Activated naive CD4-positive, alpha-beta T cell (primary cell): ENCODE data around the gene TTC12.
A peak's percentile ranks its signal among the peaks of the same experiment; 100 is the strongest.
"Not testable (repeated sequence)": the region's sequence is repeated elsewhere in the genome, so short reads cannot be mapped to it uniquely, and the experiment has no call there.

Experiments
- DNase-seq, 4 experiments: peaks; one replicate each; lab custom pipeline; 2025; lab: John Stamatoyannopoulos, UW

Gene TTC12

DNA sequence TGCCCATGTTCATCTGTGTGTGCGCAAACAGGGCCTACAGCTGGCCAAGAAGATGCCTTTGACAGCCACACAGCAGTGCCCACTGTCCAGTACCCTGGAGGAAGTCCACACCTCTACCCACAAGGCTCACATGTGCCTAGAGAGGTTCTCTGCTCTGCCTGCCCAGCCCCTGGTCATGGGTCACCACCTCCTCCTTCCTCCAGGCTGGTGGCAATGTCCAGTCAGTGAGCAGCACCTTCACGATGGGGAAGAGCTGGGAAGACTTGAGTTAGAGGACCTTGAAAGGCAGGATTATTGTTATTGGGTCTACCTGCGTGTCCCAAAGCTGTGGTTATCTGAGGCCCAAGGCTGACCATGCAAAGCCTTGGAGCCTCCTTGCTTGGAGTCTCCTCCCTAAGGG is 28.4 kb upstream of the TTC12 start:
- no peak for DNase-seq

DNA sequence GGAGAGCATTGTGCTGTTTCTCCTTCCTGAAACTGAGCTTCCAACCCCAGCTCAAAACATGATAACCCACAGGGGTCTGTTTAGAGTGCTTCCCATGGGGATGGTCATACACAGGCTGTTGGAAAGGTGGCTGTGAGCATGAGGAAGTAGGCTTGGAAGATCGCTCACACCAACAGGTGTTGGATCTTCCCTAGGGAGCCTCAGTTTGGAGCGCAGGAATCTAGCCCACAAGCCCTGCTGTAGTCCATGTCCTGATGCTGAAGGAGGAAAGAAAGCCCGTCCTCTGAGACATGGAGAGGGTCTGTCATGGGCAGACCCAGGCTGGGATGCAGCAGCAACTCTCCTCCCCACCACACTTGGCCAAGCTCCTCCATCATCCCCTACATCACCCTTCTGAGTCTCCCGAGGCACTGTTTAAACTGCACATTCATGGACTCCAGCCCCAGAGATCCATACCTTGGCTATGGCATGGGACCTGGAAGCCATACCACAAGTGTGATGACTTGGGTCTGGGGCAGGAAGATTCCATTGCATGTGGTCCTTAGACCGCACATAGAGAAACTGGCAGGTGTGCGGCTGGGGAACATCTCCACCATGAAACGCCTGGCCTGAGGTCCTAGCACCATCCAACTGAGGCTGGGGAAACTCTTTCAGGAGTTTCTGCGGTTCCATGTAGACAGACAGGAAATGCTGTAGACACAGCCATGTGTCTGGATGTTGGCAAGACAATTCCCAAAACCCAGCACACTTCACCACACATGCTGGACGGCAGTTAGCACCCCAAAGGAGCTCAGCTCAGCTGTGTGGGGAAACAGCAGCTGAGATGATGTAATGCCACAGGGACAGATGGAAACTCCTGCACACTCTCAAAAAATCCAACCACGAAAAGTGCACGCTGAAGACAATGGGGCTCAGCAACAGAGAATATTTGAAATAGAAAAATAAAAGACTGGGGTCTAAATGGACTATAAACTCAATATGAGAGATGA is 27.6 kb upstream of the TTC12 start:
- DNase-seq = no peak

DNA sequence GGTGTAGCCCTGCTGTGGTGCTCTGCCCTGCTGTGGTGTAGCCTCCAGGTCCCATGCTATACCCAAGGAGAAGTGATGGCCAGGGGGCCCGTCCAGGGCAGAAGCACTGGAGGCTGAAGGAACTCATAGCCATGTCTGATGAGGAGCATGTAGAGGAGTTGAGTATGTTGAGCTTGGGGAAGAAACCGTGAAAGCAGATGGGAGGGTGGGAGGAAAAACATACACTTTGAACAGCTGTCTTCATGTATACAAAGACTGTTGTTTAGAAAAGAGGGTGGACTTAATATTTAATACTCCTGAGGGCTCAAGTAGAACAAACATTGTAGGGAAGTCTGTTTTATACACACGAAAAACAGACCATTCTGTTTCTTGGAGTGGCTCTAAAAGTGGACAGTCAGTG is 26.6 kb upstream of the TTC12 start:
- no peak for DNase-seq

DNA sequence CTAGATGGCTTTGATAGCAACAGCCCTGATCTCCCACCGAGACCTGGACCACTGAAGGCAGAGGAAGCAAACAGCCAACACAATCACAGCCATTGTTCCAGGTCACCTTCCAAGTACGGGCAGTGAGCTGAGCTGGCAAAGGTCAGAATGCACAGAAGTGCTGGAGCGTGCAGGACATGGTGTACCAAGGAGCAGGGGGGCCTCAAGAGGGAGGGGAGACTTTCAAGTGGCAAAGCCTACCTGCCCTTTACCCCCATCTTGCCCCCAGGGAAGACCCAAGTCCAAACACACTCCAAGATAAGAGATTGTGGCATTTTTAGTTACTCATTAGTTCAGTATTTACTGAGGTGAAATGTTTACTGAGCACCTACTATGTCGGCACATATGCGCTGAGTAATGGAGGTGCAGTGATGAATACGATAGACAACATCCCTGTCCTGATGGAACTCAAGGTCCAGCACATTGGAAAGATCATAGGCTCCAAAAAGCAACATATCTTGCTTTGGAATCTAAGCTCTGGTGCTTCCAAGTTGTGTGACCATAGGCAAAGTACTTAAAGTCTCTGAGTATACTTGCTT is 26.0 kb upstream of the TTC12 start:
- no peak for DNase-seq

DNA sequence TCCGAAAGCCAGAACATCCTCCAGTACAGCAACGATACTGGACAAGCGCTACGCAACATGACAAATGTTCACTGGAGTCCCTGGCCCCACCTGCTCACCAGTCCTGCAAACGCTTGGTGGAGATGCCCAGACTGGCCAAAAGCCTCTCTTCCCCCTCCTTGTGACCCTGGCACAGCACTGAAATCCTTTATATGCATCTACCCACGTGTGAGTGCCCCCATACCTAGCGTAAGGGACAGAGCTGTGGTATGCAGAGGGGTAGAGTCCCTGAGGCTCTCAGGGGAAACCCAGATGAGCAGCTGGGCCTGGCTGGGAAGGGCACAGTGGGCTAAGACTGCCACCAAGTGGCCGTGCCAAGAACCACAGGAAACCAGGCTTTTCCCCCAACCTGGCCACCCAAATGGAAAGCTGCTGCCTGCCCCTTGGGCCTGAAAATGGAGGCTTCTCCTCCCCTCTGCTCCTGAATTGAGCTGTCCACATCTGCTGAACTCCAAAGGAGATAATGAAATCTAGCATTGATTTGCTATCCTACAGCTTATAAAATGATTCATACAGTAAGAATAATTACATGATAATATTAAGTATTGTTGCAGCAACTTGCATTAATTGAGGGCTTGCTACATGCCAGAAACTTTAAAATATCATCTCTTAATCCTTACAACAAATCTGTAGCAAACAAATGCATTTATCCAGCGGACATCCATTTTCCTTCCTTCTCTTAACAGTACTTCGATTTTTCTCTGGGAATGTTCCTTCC is 24.8 kb upstream of the TTC12 start:
- peak; percentile 19 to 37 (median 22) for DNase-seq

DNA sequence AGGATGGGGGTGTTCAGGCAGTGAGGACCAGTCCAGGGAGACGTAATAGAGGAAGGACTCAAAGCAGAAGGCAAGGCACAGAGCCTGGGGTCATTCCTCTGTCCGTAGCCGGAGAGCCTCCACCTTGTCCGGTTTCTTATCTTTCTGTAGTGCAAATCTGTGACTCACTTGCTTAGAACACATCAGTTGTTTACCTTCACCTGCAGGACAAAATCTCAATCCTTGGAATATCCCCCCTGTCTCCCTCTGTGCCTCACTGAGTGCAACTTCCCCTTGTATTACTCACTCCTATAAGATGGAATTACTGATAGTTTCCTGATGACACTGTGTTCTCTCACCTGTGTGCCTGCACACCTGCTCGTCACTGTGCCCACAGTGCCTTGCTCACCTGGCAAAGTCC is 20.4 kb upstream of the TTC12 start:
- no peak for DNase-seq

DNA sequence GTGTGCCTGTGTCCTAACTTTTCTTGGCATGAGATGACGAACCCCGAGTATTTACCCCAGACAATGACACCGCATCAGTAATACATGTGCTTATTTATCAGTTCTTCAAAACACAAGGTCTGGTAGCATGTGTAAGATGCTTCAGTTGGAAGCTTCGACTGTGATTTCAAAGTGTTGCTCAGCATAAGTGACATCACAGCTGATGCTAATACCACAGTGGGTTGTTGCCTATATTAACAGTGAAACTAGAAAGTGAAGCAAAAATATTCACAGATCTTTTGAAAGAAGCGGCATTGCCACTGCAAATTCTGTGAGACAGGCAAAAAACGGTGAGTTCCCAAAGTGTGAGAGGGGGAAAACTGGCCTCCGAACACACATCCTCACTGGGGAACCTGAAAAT is 18.4 kb upstream of the TTC12 start:
- DNase-seq = no peak

DNA sequence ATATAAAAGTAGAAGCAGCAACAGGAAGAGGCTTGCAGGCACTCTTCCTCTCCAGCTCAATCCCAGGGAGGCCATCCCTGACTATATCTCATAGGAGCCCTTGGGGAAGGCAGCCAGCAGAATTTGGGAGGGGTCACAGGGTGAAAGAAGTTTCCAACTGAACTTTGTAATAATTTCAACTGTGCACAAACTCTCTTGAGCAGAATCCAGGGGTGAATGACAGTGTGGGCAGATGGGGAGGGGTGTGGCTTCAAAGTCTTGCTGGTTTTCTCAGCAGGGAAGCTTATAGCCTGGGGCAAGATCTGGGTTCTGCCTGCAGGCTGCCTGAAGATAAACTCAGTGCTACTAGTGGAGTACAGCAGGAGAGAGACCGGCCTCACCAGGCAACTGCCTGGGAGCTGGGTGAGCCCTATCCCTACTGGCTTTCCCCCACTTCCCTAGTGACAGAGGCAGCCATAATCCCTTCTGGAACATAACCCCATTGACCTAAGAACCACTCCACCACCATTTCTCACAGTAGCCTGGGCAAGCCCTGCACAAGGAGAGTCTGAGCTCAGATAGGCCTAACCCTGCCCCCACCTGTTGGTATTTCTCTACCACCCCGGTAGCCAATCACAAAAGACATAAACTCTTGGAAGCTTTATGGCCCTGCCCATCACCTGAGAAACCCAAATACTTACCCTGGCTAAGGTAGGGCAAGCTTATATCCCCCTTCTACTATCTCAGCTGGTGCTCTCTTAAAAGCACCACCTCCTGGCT is 17.8 kb upstream of the TTC12 start:
- DNase-seq = no peak

DNA sequence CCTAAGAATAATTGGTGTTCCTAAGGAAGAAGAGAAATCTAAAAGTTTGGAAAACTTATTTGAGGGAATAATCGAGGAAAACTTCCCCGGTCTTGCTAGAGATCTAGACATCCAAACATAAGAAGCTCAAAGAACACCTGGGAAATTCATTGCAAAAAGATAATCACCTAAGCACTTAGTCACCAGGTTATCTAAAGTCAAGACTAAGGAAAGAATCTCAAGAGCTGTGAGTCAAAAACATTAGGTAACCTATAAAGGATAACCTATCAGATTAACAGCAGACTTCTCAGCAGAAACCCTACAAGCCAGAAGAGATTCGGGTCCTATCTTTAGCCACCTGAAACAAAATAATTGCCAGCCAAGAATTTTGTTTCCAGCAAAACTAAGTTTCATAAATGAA is 15.9 kb upstream of the TTC12 start:
- not testable (repeated sequence) for DNase-seq

DNA sequence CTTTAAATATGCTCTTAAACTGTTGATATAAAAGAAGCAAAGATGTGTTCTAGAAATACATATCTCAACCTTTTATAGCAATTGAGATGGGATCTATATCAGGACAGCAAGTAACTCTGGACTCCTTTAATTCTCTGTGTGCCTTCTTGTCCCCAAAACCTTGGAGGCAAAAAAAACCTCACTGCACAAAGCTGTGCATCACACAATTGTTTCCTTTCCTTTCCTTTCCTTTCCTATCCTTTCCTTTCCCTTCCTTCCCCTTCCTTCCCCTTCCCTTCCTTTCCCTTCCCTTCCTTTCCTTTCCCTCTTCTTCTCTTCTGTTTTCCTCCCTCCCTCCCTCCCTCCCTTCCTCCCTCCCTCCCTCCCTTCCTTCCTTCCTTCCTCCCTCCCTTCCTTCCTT is 9.5 kb upstream of the TTC12 start:
- DNase-seq = no peak

DNA sequence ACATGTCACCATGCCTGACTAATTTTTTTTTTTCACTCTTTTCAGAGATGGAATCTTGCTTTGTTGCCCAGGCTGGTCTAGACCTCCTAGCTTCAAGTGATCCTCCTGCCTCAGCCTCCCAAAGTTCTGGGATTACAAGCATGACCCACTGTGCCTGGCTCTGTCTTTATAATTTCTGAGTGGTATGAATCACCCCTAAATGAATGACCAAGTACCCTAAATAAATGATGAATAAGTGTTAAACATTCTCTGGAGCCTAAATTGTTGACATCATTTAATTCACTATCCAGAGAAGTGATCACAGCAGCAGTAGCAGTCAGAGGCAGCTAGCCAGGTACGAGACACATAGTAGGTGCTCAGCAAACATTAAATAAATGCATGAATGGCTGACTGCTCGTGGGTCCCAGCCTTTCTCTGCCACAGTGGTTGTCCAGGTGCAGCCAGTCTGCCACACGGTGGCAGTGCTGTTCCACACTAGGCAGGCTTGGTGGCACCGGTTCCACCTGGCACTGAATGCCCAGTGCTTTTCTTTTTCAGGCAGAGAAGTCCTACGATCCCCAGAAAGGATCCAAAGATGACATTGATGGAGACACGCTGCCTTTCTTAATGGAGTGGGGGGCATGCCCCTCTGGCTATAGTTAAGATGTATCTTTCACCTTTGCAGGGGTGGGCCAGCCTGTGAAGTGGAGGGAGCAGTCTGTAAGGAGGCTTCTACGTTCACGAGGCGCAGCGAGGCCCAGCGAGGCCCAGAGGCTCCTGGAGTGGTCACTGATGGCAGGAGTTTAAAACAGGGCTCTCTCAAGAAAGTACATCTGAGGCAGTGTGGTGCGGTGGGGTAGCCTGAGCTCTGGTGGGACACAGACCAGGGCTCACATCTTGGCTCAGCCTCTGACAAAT is 8.7 kb upstream of the TTC12 start:
- peak; percentile 9 to 67 (median 25) for DNase-seq

DNA sequence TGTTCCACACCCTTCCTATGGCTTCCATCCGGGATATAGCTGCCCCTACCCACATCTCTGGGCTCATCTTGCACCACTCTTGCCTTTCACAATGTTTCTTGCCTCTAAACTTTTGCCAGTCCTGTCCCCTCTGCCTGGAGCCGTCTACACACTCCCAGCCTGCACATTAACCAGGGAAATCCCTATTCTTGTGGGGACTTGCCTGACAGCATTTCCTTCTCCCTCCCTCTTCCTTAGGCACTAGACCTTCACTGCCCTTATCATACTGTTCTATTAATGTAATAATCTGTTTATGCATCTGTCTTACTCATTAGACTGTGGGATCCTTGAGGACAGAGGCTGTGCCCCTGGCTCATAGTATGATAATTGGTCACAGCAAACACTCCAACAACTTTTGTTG is 5.8 kb upstream of the TTC12 start:
- DNase-seq = no peak

DNA sequence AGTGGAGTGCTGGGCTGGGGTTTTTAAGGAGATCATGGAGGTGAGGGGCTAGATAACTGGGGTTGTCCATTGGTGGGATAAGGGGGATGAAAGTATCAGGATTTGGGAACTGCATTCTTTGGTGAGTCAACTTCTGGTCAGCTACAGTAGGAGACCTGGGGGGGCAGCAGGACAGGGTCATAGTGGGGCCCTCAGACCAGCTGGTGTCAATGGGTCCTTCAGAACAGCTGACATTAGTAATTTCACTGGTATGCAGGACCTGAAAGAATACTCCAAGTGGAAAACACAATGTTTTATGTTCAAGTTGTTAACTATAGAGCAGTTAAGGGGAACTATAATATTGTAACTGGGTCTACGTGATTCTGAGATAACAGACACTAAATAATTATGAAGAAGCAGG is 2.8 kb upstream of the TTC12 start:
- no peak for DNase-seq

DNA sequence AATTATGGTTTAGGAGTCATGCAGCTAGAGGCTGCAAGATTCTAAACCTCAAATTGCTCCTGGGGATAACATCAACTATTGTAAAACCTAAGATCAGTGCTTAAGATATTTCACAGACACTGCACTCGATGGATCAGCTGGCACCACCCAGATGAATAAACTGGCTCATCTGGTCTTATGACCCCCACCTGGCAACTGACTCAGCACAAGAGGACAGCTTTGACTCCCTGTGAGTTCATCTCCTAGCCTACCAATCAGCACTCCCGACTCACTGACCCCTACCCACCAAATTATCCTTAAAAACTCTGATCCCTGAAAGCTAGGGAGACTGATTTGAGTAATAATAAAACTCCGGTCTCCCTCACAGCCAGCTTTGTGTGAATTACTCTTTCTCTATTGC is 782 bp upstream of the TTC12 start:
- DNase-seq = no peak

DNA sequence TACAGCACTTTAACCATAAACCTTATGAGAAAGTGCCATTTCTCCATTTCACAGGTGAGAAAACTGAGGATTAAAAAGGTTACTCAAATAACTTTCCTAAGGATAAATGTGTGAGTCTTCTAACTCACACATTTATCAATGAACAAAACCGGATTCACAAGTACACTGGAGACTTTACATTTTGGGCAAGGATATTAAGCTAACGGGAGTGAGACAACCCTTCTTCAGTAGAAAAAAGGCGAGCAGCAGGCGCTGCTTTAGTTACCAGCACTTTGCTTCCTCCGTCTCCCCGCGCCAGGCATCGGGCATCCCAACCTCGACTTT is 356 bp upstream of the TTC12 start:
- DNase-seq = no peak

DNA sequence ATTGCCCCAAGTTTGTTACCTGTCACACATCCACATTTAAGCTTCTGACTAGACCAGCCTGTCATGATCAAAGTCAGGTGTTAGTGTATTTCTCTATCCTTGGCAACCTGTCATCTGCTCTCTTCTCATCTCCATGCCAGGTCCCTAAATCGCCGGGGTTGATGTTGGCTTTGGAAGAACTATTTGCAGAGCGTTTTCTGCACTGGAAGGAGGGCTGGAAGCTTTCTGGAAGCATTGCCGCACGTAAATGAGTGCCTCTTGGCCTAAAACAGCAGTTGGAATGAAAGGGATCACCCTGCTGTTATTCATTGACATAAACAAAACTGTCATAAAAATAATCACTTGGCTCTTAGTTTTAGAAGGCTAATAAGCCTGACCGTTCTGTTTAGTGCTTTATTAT is 1.4 kb downstream of the TTC12 start:
- no peak for DNase-seq

DNA sequence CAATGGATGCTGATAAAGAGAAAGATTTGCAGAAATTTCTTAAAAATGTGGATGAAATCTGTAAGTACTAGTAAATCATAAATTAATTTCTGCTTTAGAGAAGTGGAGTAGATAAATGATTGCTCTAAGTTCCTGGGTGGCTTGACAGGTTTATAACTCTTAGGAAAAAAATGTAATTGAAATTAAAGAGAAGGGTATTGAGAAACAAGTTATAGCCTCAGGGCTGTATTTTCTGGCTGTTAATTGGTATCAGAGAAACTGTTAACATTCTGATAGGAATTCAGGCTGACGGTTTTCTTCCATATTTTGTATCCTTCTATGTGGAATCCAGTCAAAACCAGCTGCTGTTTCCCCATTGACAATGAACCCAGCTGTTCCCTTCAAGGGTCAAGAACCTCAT is 1.9 kb downstream of the TTC12 start:
- DNase-seq = no peak

DNA sequence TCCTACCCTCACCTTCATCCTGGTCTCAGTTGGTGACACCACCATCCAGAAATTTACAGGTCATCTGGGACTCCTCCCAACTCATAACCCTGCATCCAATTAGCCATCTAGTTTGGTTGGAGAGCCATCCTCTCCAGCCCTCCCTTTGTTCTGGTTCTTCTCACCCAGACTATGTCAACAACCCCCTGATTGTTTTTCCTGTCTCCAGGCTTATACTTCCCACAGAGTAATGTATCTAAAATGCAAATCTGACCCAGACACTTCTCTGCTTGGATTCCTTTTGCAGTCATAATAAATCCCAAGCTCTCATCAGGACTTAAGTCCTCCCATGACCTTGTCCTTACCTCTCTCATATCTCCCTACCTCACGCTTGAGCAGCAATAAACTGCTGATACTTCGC is 3.0 kb downstream of the TTC12 start:
- no peak for DNase-seq

DNA sequence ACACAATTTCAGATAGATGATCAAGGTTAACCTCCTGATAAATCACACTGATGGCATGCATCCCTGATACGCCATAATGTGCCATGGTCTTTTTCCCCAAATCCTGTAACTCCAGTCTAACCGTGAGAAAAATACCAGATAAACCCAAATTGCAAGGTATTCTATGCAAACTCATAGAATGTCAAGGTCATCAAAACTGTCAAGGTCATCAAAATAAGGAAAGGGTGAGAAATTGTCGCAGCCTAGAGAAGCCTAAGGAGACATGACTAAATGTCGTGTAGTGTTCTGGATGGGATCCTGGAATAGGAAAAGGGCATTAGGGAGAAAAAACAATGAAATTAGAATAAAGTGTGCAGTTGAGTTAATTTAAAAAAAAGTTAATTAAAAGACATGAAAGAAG is 4.7 kb downstream of the TTC12 start:
- DNase-seq = no peak

DNA sequence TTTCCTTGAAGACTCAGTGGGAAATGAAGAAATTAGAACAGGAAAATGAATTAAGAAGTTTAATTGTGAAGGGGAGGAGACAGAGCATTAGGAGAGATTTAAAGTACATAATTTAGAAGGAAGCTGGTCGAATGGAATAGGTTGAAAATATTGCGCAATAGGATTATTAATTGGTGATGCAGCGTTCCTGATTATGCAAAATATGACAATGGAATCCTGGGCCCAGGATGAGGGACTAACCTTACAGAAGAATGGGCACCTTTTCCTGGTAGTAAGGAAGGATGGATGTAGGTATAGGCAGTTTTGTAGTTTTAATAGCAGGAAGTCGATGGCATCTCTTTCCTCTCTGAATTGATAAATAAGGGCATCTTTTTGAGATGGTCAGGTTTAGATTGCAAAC is 7.8 kb downstream of the TTC12 start:
- no peak for DNase-seq

DNA sequence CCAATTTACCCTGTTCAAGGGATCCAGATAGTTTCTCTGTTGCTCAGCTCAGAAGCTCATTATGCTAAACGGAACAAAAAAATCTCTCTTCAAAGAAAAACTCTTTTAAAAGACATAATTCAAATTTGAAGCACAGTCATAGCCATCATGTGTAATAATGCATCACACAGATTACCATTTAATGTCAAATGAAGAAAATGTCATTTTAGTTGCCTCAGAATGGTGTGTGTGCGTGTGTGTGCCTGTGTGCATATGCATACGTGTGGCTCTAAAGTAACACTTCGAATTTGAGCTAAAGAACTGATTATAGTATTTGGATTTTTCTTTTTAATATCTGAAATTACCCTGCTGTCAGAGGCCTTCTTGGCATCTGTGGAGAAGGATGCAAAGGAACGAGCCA is 9.9 kb downstream of the TTC12 start:
- no peak for DNase-seq
